Measurements from ENCODE around the gene HOXB4. TPM values are rescaled to one million over a fixed set of nuclear protein-coding genes. Genes with fewer than 3 reads are reported as not detected.

Gene HOXB4
- polyA plus RNA-seq, 1 of the 3 experiments (the other 2 are of a cell fraction): 0.03 TPM

- Histone ChIP-seq H3F3A (replicated peaks; ENCODE audit: insufficient read depth) (no peaks in the 10 kb centered on the region), H4K20me1 (ENCODE audit: insufficient read depth) (peaks cover 2% of the 10 kb centered on the region; the same call in 1 of the 2 replicates), H3K4me3 (ENCODE audit: low read depth in 2 of 2, low read length in 1 of 2) (no peak overlapping the region), H3K4me1 (ENCODE audit: control insufficient read depth in 1 of 2, insufficient read depth in 2 of 2, low read depth in 1 of 2, low read length in 1 of 2) (no peaks in the 10 kb centered on the region), H2AFZ (ENCODE audit: low read depth) (0 out of 2 replicates have a peak overlapping the region, but pooled peaks have one; percentile 56), H3K27me3 (ENCODE audit: insufficient read depth) (peaks cover 97% of the 10 kb centered on the region), H3K9me2 (no peaks in the 10 kb centered on the region), H3K36me3 (replicated peaks in 1 of 2; ENCODE audit: control insufficient read depth in 1 of 2, insufficient read depth in 2 of 2, low read length in 1 of 2) (no peaks in the 10 kb centered on the region), H3K4me2 (peak overlapping the region; percentile 38; the same call in 1 of the 2 replicates), H3K9ac (peak overlapping the region; percentile 16; the same call in 1 of the 2 replicates), H3K27ac (ENCODE audit: low read depth in 2 of 2, low read length in 1 of 2) (no peak overlapping the region), H3K79me2 (ENCODE audit: insufficient read depth) (no peaks in the 10 kb centered on the region), H3K9me3 (no peaks in the 10 kb centered on the region)
- DNase-seq: no peak
- no peak for TF ChIP-seq CHD2 (IDR thresholded peaks at IDR 0.05; ENCODE audit: low read length, partially characterized antibody)
- TF ChIP-seq ELF1 (IDR thresholded peaks at IDR 0.05): no peak
- no peak for TF ChIP-seq MAX (IDR thresholded peaks at IDR 0.05; ENCODE audit: low read depth)
- TF ChIP-seq TAF1 (IDR thresholded peaks at IDR 0.05; ENCODE audit: borderline replicate concordance, low read depth, low read length): no peak
- TF ChIP-seq USF2 (IDR thresholded peaks at IDR 0.05; ENCODE audit: borderline replicate concordance, low read depth, low read length): no peak
- no peak for TF ChIP-seq RFX5 (IDR thresholded peaks at IDR 0.05; ENCODE audit: low read length)
- TF ChIP-seq EZH2phosphoT487 (IDR thresholded peaks at IDR 0.05; ENCODE audit: borderline replicate concordance, low read depth): peak; percentile 90; the same call in 1 of the 2 replicates
- no peak for TF ChIP-seq NFIC (IDR thresholded peaks at IDR 0.05; ENCODE audit: borderline replicate concordance)
- no peak for TF ChIP-seq REST (IDR thresholded peaks at IDR 0.05; ENCODE audit: low read depth, low read length)
- 7% methylated on average over 44 of the region's 44 CpGs for WGBS (ENCODE audit: low lambda C conversion rate)
- ChIA-PET CTCF (interaction anchor here (1.3 to 2.0 kb wide), 2 partner anchors 38 to 202 kb away, joined by 3 to 10 read pairs; no protein-coding TSS in a partner anchor), POLR2A (no interaction called here)
Observed at GRCh38 chr17:48554412-48555257, 23.5 kb downstream of the HOXB4 start.

- Histone ChIP-seq H3K27ac (ENCODE audit: low read depth in 2 of 2, low read length in 1 of 2) (no peak overlapping the region), H3F3A (replicated peaks; ENCODE audit: insufficient read depth) (peaks cover 4% of the 10 kb centered on the region), H3K9me2 (no peaks in the 10 kb centered on the region), H3K9ac (no peak overlapping the region), H3K4me3 (ENCODE audit: low read depth in 2 of 2, low read length in 1 of 2) (no peak overlapping the region), H3K79me2 (ENCODE audit: insufficient read depth) (no peaks in the 10 kb centered on the region), H3K4me1 (ENCODE audit: control insufficient read depth in 1 of 2, insufficient read depth in 2 of 2, low read depth in 1 of 2, low read length in 1 of 2) (no peaks in the 10 kb centered on the region), H3K27me3 (ENCODE audit: insufficient read depth) (peaks cover 94% of the 10 kb centered on the region), H2AFZ (ENCODE audit: low read depth) (no peak overlapping the region), H3K36me3 (replicated peaks in 1 of 2; ENCODE audit: control insufficient read depth in 1 of 2, insufficient read depth in 2 of 2, low read length in 1 of 2) (no peaks in the 10 kb centered on the region), H4K20me1 (ENCODE audit: insufficient read depth) (peaks cover 2% of the 10 kb centered on the region; the same call in 1 of the 2 replicates), H3K9me3 (no peaks in the 10 kb centered on the region), H3K4me2 (no peak overlapping the region)
- WGBS (ENCODE audit: low lambda C conversion rate): 14% methylated on average over 1 of the region's 1 CpG
- no peak for TF ChIP-seq GATA2 (CRISPR knock-in tag; IDR thresholded peaks at IDR 0.05)
- TF ChIP-seq JUND (IDR thresholded peaks at IDR 0.05): no peak
- no peak for DNase-seq
- ChIA-PET POLR2A (no interaction called here), CTCF (interaction anchor here (0.7 to 2.0 kb wide), 2 partner anchors 39 to 59 kb away, joined by 3 to 10 read pairs; no protein-coding TSS in a partner anchor)
Observed at GRCh38 chr17:48553826-48554225, 24.3 kb downstream of the HOXB4 start.

Measured in SK-N-SH (cell line).